Nephron progenitor cell (in vitro differentiated cells): ENCODE data around the gene NOP56.

Experiments used
- DNase-seq: peaks from one replicate; pipeline ENCODE4 v3.0.0; 2021
- H3K27ac Mint-ChIP-seq: 2 replicates; pipeline ENCODE4 v1.8.0; 2021; ENCODE audit warnings: mild to moderate bottlenecking, moderate library complexity, mixed read lengths
- H3K27me3 Mint-ChIP-seq: 2 replicates; pipeline ENCODE4 v1.8.0; 2021; ENCODE audit warnings: mild to moderate bottlenecking, low read depth, mixed read lengths; ENCODE audit not compliant: poor library complexity
- H3K36me3 Mint-ChIP-seq: 2 replicates; pipeline ENCODE4 v1.8.0; 2021; ENCODE audit warnings: low read depth, mixed read lengths
- H3K4me1 Mint-ChIP-seq: 2 replicates; pipeline ENCODE4 v1.8.0; 2021; ENCODE audit warnings: mixed read lengths
- H3K4me3 Mint-ChIP-seq: 2 replicates; pipeline ENCODE4 v1.8.0; 2021; ENCODE audit warnings: mild to moderate bottlenecking, moderate library complexity, mixed read lengths
- H3K9me3 Mint-ChIP-seq: 2 replicates; pipeline ENCODE4 v1.8.0; 2021; ENCODE audit warnings: mild to moderate bottlenecking, moderate library complexity, mixed read lengths
- TF ChIP-seq, protein P1 (sequence below): fragments of 200-600 bp; sonication (generic); IDR thresholded peaks from 2 replicates; pipeline ENCODE4 v1.5.0; 2021; ENCODE audit warnings: antibody characterized with exemption

The NOP56 gene, protein sequence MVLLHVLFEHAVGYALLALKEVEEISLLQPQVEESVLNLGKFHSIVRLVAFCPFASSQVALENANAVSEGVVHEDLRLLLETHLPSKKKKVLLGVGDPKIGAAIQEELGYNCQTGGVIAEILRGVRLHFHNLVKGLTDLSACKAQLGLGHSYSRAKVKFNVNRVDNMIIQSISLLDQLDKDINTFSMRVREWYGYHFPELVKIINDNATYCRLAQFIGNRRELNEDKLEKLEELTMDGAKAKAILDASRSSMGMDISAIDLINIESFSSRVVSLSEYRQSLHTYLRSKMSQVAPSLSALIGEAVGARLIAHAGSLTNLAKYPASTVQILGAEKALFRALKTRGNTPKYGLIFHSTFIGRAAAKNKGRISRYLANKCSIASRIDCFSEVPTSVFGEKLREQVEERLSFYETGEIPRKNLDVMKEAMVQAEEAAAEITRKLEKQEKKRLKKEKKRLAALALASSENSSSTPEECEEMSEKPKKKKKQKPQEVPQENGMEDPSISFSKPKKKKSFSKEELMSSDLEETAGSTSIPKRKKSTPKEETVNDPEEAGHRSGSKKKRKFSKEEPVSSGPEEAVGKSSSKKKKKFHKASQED

DNA sequence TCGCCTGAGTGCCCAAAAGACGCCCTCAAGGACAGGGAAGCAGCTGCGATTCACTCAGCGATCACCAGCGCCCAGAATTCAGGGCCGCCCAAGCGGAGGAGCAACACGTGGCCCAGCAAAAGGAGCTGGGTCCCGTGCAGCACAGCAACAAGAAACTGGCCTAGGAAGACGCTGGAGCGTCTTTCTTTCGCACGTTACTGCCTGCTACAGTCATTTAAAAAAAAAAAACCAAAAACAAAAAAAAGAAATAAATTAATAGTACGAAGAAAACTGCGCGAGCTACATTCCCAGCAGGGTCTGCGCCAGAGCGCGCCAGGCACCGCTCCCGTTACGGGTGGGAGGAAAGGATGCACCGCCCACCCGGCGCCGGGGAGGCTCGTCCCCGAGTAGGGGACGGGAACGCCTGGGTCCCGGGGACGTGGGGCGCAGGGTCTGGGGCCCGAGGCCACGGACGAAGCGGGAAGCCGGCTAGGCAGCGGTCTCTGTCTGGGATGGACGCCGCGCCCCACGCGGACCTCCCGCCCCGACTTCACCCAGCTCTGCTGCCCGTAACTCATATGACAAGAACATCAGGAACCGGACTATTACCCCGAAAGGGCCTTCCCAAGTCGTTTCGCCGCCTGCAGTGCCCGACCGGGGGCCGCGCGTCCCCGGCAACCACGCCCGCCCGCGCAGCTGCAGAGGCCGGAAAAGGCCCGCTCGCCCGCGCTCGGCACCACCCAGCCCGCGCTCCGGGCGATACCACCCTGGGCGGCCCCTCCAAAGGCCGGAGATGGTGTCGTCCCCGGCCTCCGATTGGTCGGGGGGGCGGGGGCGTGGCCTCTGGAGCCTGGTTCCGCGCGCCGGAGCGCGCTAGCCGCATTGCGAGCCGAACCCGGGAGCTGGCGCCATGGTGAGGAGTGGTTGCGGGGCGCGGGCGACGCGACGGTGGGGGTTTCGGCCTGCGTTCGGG lies at the start of gene NOP56:
TSS of gene NOP56 (plus strand) at position 861 of the 952 bp plus-strand sequence. CDS start at position 890, 29 bp downstream.
- TF ChIP-seq, protein P1, sequence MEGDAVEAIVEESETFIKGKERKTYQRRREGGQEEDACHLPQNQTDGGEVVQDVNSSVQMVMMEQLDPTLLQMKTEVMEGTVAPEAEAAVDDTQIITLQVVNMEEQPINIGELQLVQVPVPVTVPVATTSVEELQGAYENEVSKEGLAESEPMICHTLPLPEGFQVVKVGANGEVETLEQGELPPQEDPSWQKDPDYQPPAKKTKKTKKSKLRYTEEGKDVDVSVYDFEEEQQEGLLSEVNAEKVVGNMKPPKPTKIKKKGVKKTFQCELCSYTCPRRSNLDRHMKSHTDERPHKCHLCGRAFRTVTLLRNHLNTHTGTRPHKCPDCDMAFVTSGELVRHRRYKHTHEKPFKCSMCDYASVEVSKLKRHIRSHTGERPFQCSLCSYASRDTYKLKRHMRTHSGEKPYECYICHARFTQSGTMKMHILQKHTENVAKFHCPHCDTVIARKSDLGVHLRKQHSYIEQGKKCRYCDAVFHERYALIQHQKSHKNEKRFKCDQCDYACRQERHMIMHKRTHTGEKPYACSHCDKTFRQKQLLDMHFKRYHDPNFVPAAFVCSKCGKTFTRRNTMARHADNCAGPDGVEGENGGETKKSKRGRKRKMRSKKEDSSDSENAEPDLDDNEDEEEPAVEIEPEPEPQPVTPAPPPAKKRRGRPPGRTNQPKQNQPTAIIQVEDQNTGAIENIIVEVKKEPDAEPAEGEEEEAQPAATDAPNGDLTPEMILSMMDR: no peak
- peak; percentile 95 for DNase-seq
- H3K27me3 Mint-ChIP-seq: peaks cover 2% of the 10 kb centered on the region
- H3K36me3 Mint-ChIP-seq: peaks cover 32% of the 10 kb centered on the region
- H3K9me3 Mint-ChIP-seq: no peaks in the 10 kb centered on the region
- peak within 1 kb of the TSS; percentile 85 for H3K27ac Mint-ChIP-seq
- peak within 1 kb of the TSS; percentile 93 for H3K4me3 Mint-ChIP-seq
- H3K4me1 Mint-ChIP-seq: peaks cover 29% of the 10 kb centered on the region

DNA sequence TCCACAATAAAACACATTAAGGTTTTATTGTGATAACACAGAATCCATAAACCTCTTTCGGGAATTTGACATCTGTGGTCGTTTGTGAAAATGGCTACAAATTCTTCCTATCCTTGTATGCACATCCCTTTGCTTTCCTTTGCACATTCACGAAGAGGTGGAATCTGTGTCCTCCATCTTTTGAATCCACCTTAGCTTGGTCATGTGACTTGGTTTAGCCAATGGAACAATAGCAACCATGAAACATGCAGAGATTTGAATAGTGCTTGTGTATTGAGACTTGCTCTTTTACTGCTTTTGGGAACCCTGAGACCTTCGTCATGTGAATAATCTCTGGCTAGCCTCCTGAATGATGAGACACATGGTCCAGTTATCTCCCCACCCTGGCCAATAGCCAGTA lies 49.7 kb upstream of the NOP56 start:
- Mint-ChIP-seq H3K4me3 (no peak overlapping the region), H3K36me3 (peaks cover 7% of the 10 kb centered on the region), H3K27ac (no peak overlapping the region), H3K9me3 (peaks cover 28% of the 10 kb centered on the region), H3K27me3 (peaks cover 6% of the 10 kb centered on the region), H3K4me1 (peaks cover 21% of the 10 kb centered on the region)
- TF ChIP-seq, protein P1: no peak
- no peak for DNase-seq

DNA sequence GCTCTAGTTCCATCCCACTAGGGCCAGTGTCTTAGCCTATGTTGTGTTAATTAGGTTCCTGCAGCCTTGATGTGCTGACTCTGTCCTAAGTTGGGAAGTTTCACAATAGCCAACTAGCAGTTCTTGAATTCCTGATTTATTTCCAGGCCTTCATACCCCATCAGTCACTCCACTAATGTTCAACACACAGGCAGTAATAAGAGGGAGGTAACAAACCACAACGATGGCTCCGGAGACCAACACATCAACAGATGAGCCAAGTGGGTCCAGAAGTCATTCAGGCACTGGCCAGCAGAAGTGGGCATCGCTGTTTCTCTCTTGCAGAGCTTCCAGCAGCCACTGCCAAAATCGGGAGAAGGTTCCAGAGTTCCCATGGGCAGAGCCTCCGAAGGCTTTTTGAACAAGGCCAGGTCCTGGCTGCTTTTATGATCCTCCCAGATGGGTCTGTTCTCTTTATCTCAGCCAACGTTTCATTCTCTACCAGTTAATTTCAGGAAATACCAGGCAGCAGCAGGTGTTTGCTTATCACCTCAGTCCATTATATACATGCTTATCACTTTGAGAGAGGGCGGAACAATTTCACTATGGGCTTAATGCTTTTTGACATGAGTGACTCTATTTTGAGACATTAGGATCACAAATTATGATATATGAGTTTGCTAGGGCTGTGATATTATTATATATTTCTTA lies 48.5 kb upstream of the NOP56 start:
- peaks cover 6% of the 10 kb centered on the region for H3K27me3 Mint-ChIP-seq
- peaks cover 32% of the 10 kb centered on the region for H3K9me3 Mint-ChIP-seq
- TF ChIP-seq, protein P1: no peak
- H3K4me1 Mint-ChIP-seq: peaks cover 10% of the 10 kb centered on the region
- DNase-seq: no peak
- no peak overlapping the region for H3K27ac Mint-ChIP-seq
- peaks cover 7% of the 10 kb centered on the region for H3K36me3 Mint-ChIP-seq
- H3K4me3 Mint-ChIP-seq: no peak overlapping the region

DNA sequence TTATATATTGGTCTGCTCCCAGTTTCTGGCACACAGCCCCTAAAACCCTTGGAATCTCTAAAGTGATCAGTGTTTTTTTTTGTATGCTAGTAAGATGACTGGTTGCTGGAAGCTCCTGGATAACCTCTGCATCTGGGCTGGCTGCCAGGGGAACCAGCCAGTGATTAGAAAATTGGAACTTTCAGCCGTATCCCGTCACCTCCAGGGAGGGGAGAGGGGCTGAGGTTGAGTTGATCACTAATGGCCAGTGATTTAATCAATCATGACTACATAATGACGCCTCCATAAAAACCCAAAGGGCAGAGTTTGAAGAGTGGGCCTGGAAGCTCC lies 48.0 kb upstream of the NOP56 start:
- Mint-ChIP-seq H3K27me3 (peaks cover 11% of the 10 kb centered on the region), H3K27ac (no peak overlapping the region), H3K4me3 (no peak overlapping the region), H3K4me1 (peaks cover 6% of the 10 kb centered on the region), H3K9me3 (peaks cover 32% of the 10 kb centered on the region), H3K36me3 (peaks cover 7% of the 10 kb centered on the region)
- TF ChIP-seq, protein P1: no peak
- no peak for DNase-seq

DNA sequence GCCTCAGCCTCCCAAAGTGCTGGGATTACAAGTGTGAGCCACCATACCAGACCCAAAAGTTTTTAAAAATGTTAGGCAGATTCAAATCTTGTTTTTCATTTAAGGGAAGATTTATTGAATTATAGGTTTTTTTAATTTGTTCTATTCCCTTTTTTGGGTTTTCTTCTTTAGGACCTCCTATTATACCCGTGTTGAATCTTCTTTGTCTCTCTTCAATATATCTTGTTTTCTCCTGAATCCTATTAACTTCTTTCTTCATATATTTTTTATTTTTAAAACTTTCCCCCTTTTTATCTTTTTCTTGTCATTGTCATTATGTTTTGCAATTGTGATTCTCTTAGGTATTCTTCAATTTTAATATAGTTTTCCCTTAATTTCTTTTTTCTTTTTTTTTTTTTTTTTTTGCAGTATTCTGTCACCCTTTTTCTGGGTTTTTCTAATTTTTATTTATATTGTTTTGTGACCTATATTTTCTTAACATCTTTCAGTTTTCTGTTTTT lies 45.9 kb upstream of the NOP56 start:
- no peaks in the 10 kb centered on the region for H3K4me1 Mint-ChIP-seq
- H3K27me3 Mint-ChIP-seq: peaks cover 26% of the 10 kb centered on the region
- peaks cover 32% of the 10 kb centered on the region for H3K9me3 Mint-ChIP-seq
- no peak overlapping the region for H3K4me3 Mint-ChIP-seq
- TF ChIP-seq, protein P1: no peak
- no peak for DNase-seq
- H3K36me3 Mint-ChIP-seq: peaks cover 7% of the 10 kb centered on the region
- H3K27ac Mint-ChIP-seq: no peak overlapping the region
